Jurkat, Clone E6-1 (cell line): ENCODE results near the gene FGF14.
"Not testable (repeated sequence)": the region's sequence is repeated elsewhere in the genome, so short reads cannot be mapped to it uniquely, and the experiment has no call there.

Experiments used
- DNase-seq: peaks from one replicate; pipeline ENCODE4 v3.0.0-alpha.2; 2011; ENCODE audit warnings: low read depth, low spot score
- H3K4me3 ChIP-seq: 2 replicates; pipeline ENCODE4 v1.5.1; 2011; ENCODE audit warnings: mild to moderate bottlenecking, low read length, control low read depth, moderate library complexity

Gene FGF14

DNA sequence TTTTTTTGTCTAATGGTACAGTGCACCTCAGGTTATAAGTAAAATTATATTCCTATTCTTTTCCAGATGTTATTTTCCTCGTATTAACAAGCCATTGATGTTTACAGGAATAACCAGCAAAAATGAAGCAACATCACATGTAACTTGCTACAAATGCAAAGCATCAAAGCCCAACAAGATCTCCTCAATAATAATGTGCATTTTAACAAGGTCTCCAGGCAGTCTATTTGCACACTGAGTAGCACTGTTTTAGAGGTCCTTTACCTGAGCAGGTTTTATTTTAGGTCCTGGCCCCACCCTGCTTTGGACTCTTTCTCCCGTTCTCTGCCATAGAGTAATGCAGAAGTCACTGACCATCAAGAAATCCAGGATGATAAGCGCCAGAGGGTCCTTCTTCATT lies 298.4 kb downstream of the FGF14 start:
- no peak for DNase-seq
- H3K4me3 ChIP-seq: no peak overlapping the region

DNA sequence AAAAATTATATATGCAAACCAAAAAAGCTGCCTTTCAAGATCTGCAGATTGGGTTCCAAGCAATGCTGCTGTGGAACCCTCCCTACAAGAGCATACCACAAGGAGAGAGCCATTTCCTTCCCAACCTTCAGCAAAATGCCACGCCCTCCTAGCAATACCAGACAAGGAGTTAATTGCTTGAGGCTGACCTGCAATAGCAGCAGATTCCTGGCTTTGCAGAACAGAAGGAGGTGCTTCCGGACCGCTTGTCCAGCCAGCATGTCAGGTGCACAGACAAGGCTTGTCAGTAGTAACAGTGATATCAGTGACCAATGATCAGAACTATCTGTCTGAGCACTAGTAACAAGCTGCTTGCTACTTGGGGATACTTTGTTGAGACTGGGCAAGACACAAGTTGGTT lies 301.6 kb downstream of the FGF14 start:
- DNase-seq: no peak

DNA sequence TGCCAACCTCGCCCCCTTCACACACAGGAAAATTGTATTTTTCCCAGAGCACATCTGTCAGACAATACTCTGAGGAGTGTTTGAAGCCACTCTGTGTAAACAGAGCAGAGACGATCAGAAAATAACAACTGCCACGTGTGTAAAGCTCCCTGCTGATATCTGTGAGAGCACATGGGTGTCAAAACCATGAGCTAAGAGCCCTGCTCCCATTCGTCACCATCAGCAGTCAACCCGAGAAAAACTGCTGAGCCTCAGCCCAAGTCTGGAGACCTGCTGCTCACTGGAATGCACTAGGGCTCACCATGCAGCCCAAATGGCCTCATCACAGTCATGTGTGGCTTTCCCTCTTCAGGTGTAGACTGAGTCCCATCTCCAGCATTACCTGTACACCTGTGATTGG lies 304.1 kb downstream of the FGF14 start:
- no peak overlapping the region for H3K4me3 ChIP-seq
- no peak for DNase-seq

More for the DNA sequence above, 301.6 kb downstream of the FGF14 start:
- H3K4me3 ChIP-seq: no peak overlapping the region

GRCh38 chr13:102093288-102093687 lies 308.6 kb downstream of the FGF14 start:
- not testable (repeated sequence) for DNase-seq, H3K4me3 ChIP-seq

DNA sequence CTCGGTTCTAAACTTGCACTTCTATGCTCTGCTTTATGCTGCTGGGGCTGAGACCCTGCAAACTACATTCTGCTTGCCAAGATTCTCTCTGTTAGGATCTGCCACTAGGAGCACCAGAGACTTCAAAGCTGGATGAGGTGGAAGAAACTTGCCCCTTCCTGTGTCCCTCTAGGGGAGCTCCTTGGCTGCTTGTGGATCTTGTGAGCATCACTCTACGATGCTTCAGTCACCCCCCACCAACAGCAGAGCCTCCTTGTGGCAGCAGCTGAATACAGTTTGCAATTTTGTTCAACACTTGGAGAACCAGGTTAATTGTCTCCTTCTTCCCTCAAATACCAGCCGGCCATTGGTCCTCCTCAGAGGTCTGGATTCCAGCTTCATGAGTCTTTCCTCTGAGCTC lies 310.6 kb downstream of the FGF14 start:
- no peak overlapping the region for H3K4me3 ChIP-seq
- DNase-seq: peak; percentile 3

- no peak overlapping the region for H3K4me3 ChIP-seq
- no peak for DNase-seq
These were observed 311.3 kb downstream of the FGF14 start for GRCh38 chr13:102090532-102090931.

GRCh38 chr13:102089722-102090121 lies 312.1 kb downstream of the FGF14 start:
- no peak overlapping the region for H3K4me3 ChIP-seq
- DNase-seq: no peak

GRCh38 chr13:102089177-102089576 lies 312.7 kb downstream of the FGF14 start:
- no peak for DNase-seq
- H3K4me3 ChIP-seq: no peak overlapping the region

DNA sequence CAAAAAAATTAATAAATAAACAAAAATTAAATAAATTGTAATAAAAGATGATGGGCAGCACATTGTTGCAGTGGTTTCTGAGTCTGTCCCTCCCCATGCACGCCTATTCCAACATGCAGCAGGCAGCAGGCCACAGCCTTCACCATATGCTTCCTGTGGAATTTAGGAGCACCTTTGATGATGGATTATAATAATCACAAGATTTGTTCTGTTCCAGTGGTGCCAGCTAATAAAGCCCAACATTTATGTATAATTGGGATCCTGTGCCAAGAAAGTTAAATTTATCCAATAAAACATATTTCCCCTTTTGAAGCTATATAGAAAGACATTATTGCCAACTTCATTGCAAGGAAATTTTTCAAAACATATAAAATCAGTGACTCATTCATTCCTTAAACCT lies 328.6 kb downstream of the FGF14 start:
- DNase-seq: no peak
- H3K4me3 ChIP-seq: no peak overlapping the region

- DNase-seq: no peak
- no peak overlapping the region for H3K4me3 ChIP-seq
These were observed 330.1 kb downstream of the FGF14 start for GRCh38 chr13:102071711-102072110.

- not testable (repeated sequence) for H3K4me3 ChIP-seq, DNase-seq
These were observed 333.5 kb downstream of the FGF14 start for GRCh38 chr13:102068323-102068722.

DNA sequence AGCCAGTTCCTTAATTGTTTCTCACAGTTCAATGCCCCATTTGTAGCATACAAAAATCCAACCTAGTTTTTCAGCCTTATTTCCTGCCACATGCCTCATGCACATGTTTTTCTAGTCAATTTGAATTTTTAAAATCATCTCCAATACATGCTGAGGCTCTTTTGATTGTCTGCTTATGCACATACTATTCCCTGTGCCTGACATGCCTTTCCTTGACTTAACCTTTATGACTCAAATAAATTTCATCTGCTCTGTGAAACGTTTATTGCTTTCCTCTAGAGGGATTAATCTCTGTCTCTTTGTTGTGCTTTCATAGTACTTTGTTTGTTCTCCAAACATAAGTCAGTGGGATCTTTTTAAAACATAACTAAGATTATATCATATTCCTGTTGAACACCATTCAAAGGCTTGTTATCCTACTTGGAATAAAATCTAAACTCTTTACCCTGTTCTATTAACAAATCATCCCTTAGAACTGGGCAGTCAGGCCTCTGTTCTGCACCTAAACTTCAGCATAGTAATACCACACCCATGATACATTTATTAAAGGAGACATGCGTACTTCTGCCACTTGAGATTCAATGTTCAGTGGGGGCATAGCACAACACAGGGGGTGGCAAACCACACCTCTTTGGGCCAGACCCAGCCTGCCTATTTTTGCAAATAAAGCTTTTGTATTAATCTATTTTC lies 346.6 kb downstream of the FGF14 start:
- no peak overlapping the region for H3K4me3 ChIP-seq
- DNase-seq: no peak

- DNase-seq: no peak
These were observed 352.0 kb downstream of the FGF14 start for GRCh38 chr13:102049853-102050252.

DNA sequence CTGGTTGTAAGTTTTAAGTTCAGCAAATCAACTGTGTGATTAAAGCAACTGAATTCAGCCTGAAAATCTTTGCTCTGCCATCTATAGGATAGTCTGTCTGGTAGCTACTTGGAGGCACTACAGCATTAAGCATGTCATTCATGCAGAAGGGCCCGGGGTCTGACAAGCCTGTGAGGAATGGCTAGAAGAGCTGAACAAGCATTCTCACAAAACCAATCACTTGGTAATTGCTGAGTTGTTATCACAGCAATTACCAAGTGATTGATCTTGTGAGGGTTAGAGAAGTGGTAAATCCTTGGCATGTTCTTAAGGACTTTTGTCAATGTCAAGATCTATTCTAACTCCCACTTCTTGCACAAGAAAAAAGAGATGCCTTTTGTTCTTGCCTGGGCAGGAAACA lies 356.1 kb downstream of the FGF14 start:
- no peak for DNase-seq
- no peak overlapping the region for H3K4me3 ChIP-seq

More at GRCh38 chr13:102049853-102050252, 352.0 kb downstream of the FGF14 start:
- no peak overlapping the region for H3K4me3 ChIP-seq

DNA sequence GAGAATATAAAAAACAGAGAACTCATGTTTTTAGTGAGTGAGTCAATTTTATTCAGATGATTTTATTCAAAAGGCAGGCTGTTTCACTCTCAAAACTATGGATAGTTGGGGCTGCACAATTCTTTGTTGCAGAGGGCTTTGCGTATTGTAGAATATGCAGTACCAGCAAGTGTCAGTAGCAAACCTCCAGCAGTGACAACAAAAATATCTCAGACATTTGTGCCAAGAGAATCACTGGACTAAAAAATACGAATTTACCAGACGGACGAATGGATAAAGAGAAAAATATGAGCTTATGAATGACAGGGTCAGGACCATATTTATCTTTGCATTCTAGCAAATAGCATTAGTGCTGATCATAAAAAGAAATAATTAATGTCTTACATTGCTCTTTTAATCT lies 359.1 kb downstream of the FGF14 start:
- H3K4me3 ChIP-seq: no peak overlapping the region
- DNase-seq: no peak

GRCh38 chr13:102041544-102041943 lies 360.3 kb downstream of the FGF14 start:
- no peak for DNase-seq
- no peak overlapping the region for H3K4me3 ChIP-seq

DNA sequence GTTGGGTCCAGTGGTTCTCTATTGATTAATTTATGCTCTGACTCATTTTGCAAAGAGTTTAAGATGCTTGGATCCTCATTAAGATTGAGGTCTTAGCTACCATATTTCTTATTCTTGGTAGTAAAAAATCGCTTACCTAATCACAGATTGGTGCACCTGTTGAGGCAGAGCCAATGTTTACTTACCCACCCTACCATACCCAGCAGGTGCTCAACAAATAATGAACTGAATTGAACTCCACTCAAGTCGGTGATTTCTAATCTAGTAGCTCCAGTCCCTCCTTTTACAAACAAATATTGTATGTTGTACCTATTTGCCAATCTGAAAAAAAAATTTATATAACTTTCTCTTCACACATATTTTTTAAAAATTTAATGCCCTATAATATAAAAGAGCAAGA lies 361.0 kb downstream of the FGF14 start:
- DNase-seq: no peak
- no peak overlapping the region for H3K4me3 ChIP-seq

GRCh38 chr13:102039264-102039663 lies 362.6 kb downstream of the FGF14 start:
- no peak overlapping the region for H3K4me3 ChIP-seq
- DNase-seq: no peak

DNA sequence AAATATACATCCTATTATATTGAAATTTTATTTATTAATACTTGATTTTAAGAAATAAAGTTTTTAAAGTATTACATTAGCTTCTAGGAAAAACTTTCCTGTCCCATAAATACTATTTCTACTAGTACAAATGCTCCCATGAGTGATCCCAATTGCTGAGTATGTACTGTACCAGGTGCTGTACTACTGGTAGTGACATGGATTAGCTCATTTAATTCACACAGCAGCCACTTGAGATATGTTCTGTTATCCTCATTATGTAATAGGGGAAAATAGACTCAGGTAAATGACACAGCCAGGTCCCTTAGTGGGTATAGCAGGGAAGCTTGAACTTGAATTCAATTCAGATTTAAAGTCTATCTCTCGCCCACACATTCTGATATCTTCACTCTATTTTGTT lies 363.1 kb downstream of the FGF14 start:
- no peak overlapping the region for H3K4me3 ChIP-seq
- DNase-seq: no peak

DNA sequence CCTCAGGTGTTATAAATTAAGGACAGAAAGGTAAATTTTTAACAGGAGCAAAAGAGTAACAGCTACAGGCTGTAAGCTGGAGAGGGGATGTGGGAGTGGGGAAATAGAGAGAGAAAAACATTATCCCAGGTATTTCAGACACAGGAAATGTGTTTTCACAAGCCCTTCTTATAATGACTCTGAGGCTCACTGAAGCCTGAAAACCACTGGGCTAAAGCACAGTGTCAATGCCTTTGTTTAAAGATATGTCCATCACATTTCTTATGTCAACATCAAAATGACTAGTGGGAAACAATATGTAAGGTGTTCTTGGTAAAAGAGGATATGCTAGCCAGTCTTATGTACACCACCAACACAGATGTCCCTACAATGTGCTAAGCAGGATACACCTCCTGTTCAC lies 365.9 kb downstream of the FGF14 start:
- DNase-seq: no peak
- H3K4me3 ChIP-seq: no peak overlapping the region

GRCh38 chr13:102033857-102034331 lies 368.0 kb downstream of the FGF14 start:
- DNase-seq: no peak

More at GRCh38 chr13:102033857-102034331, 368.0 kb downstream of the FGF14 start:
- no peak overlapping the region for H3K4me3 ChIP-seq
